Upper lobe of left lung (tissue), 4 donors: Measurements from ENCODE around the gene MSL3B.

Experiments
- CTCF ChIP-seq, 6 experiments: fragments of 450-650 bp in 4 of 6; fragments of 200-600 bp in 2 of 6; sonication (generic) in 2 of 6; IDR thresholded peaks; one replicate each; pipeline ENCODE4 v1.5.1; 2016 to 2019; ENCODE audit warnings: antibody characterized with exemption in 6 of 6
- EP300 ChIP-seq, 4 donors: sonication (generic); formaldehyde crosslinking; IDR thresholded peaks; one replicate each; pipeline ENCODE4 v1.5.1; 2017; ENCODE audit warnings: antibody characterized with exemption in 4 of 4, control low read depth in 2 of 4
- POLR2A ChIP-seq, 4 donors: fragments of 450-650 bp; IDR thresholded peaks; one replicate each; pipeline ENCODE4 v1.5.1; 2016 to 2017; ENCODE audit warnings: antibody characterized with exemption in 4 of 4, mild to moderate bottlenecking in 2 of 4
- POLR2AphosphoS5 ChIP-seq, 2 donors: sonication (generic); formaldehyde crosslinking; IDR thresholded peaks; one replicate each; pipeline ENCODE4 v1.5.1; 2017; ENCODE audit warnings: antibody characterized with exemption in 2 of 2

GRCh38 chr2:233822781-233823730, 45.1 kb downstream of the MSL3B start:
- no peak for TF ChIP-seq CTCF (IDR thresholded peaks at IDR 0.05)
- no peak for TF ChIP-seq POLR2A (IDR thresholded peaks at IDR 0.05)
- no peak for TF ChIP-seq EP300 (IDR thresholded peaks at IDR 0.05)
- TF ChIP-seq POLR2AphosphoS5 (IDR thresholded peaks at IDR 0.05), result no peak
